Fibroblast of skin of right biceps (primary cell): ENCODE data around the gene STRIT1.
"Not testable (repeated sequence)": the region's sequence is repeated elsewhere in the genome, so short reads cannot be mapped to it uniquely, and the experiment has no call there.

Source experiments
- DNase-seq: peaks from one replicate; pipeline ENCODE4 v3.0.0-alpha.2; 2013

STRIT1 gene

DNA sequence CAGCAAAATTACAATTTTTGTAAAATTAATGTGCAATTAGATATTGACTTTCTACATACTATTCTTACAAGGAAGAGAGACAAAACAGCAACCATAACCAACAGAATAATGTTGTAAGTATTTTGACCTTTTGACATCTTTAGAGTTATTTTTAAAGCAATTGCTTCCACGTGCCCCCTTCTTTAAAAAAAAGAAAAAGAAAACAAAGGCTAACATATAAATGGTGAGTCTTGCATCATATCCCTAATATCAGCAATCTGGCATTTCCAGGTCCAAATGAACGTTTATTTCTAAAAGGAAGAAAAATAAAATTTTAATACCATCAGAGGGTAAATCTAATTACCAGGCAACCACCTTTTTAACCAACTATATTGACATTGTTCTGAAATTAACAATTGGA, 19.3 kb upstream of the STRIT1 start:
- DNase-seq: peak; percentile 36

DNA sequence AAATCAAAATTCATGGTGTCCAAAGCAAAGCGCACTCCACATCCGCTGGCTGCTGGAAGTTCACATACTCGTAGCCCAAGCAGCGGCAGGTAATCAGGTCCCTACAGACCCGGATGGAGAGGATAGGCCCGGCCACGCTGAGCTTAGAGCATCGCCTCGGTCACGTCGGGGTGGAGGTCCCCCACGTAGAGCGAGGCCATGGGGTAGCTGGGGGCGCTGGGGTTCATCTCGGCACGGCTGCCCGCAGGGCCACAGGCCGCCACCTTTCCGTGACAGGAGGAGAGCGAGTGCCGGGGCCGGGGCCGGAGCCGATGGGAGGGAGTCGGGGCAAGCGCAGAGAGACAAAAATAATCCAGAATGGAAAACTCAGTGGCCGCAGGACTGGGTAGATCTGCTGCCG, 16.1 kb upstream of the STRIT1 start:
- DNase-seq: no peak

DNA sequence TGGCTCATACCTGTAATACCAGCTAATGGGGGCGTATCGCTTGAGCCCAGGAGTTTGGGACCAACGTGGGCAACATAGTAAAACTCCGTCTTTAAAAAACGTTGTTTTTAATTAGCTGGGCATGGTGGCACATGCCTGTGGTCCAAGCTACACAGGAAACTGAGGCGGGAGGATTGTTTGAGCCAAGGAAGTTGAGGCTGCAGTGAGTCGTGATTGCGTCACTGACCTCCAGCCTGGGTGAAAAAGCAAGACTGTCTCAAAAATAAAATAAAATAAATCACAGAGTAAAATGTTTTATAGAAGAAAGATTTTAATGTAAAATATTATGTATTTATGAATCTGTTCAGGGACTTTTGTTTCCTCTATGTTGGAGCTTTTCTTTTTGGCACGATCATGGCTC, 15.3 kb upstream of the STRIT1 start:
- DNase-seq: peak; percentile 71

DNA sequence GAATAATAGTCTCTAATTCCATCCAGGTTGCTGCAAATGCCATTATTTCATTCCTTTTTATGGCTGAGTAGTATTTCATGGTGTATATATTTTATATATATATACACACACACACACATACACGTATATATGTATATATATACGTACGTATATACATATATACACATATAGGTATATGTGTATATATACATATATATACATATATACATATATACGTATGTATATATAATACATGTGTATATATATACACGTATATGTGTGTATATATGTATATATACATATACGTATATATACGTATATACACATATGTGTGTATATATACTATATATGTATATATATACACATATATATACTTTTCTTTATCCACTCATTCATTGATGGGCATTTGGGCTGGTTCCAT, 13.7 kb upstream of the STRIT1 start:
- no peak for DNase-seq

DNA sequence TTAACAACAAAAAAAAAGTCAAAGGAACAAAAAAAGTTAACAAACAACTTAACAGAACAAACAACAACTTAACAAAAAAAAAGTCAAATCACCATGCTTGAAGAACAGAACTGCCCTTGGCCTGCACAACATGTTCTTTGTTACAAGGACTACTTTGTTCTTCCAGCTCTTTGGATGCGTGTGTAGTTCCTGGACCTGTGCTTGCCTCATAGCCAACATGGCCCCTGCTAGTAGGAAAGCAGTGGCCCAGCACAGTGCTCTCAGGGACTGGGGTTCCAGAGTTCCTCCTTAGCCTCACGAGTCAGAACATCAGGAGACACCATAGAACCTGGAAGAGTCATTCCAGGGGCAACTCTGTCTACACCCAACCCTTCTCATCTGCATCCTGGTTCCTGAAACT, 10.9 kb upstream of the STRIT1 start:
- no peak for DNase-seq

DNA sequence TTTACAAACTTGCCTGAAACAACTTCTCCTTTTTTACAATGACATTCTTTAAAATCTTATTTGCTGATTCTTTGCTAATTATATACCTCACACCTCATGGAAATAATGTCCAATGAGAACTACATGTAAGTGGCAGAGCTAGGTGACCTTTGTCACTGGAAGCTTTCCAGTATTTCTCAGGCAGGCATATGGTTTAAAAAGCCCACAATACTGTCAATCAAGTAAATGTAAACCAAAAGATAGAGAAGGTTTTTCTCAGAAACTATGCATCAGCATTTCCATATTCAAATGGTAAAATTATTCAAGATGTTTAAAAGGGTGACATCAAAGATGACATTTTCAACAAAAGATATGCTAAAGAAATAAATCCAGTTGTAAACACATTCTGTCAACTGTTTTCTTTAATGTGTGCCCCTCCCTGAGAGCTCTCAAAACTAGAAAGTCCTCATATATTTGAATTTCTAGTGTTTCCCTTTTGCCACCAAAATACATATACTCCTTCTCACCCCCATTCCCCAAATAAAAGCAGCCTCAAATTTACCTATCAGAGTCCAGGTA, 10.1 kb upstream of the STRIT1 start:
- DNase-seq: no peak

DNA sequence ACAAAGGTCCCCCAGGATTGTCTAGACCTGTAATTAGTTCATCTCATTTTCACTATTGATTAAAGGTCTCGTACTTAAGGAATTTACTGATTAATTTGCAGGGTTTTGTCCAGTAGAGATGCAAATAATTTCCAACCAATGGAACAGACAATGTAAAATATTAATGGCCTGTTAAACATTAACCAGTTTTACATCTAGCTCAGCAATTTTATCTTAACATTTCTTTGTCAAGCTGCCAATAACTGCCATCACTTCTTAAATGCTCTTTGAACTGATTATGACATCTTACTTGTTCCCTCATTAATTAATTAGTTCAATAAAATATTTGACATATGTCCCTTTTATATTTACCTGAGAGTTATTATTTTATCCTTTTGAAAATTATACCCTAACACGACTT, 9.4 kb upstream of the STRIT1 start:
- no peak for DNase-seq

DNA sequence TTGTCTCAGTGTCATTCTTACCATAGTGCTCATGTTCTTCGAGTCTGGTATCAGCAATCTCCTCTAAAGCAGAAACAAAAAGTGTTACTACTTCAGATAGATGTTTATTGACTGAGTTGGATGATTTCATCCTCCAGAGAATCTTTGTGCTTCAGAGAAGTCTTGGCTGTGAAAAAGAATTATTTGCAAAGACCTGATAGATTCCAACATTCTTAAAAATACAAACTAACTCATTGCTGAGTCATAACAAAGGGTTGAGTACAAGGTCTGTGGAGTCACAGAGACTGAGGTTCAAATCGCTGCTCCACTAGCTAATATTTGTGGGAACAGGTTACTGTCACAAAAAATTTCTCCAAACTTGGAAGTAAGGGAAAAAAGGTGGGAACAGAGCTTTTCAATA, 9.0 kb upstream of the STRIT1 start:
- peak; percentile 75 for DNase-seq

DNA sequence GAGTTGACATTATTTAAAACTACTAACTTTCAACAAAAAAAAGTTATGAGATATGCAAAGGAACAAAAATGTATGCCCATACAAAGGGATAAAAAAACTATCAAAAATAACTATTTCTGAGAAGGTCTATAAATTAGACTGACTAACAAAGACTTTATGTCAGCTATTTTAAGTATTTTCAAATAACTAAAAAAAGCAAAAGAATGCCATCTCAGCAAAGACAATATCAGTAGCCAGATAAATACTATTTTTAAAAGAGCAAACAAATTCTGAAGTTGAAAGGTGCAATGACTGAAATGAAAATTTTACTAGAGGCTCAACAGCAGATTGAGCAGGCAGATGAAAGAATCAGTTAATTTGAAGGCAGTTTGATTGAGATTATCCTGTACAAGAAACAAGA, 3.6 kb upstream of the STRIT1 start:
- DNase-seq: no peak

DNA sequence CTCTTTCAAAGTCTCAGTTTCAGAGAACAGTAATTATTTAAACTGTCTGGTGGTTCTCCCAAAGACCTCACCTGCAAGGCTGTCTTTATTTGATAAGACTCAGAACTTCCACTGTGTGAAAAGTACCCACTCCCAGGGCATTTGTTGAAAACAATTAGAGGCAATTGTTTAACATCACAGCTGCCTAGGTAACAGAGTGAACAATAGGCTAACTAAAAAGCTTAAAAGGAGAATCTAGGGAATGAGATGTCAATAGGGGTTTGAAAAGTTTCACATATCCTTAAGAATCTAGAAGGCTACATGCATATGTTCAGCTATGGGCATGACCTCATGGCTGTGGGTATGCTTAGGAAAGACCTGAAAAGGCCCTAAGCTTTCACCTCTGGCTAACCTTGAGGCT, 2.9 kb upstream of the STRIT1 start:
- DNase-seq: no peak

DNA sequence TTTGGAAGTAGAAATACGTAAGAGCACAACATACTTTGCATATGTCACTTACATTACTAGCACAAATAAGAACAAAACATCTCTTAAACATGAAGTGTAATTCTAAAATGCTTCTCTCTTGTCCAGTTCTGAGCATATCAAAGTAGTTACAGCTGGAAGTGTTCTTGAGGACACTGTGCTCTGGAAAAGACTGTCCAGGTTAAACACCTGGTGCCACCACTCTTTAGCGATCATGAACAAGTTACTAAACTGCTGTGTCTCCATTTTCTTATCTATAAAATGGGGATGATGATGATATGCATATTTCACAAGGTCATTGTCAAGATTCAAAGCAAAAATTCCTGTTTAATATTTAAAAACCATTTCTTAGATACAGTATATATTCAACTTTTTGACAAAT, 790 bp downstream of the STRIT1 start:
- no peak for DNase-seq

DNA sequence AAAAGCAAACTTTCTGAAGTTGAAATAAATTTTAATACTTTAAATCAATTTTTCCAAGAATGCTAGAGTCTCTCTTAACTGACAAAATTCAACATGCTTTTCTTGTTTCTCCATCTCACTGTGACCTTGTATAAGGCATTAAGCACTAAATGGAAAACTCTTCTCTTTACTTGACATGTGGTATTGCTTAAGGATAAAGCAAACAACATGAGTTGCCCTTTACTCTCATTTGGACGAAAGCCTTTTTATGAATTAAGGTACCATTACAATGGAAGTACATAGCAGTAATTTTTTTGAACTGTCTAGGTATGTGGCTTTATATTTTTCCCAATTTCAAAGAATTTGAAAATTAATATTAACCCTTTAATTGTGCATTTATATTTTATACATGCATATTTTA, 1.4 kb downstream of the STRIT1 start:
- DNase-seq: peak; percentile 15

DNA sequence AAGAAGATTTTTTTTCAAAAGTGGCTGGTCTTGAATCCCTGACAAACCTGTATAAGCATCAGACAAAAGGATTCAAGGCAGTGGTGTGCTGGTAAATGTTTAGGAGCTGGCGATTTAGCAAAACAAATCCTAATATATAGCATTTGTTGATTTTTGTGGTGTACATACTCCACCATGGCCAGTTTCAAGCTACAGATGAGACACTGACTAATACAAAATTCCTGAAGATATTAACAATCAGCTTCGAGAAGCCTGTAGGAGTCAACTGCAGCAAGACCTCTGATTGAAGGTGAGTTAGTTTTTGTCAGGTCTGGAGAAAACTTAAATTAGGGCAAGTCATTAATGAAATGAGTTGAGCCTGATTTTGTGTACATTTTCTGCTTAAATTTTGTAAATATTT, 6.7 kb downstream of the STRIT1 start:
- peak; percentile 52 for DNase-seq

DNA sequence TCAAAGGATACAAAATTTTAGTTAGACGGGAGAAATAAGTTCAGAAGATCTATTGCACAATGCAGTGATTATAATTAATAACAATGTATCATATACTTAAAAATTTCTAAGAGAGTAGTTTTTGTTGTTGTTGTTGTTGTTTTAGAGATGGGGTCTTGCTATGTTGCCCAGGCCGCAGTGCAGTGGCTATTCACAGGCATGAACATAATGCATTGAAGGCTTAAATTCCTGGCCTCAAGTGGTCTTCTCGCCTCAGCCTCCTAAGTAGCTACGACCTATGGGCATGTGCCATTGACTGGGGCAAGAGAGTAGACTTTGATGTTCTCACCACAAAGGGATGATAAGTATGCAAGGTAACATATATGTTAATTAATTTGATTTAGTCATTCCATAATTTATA, 7.5 kb downstream of the STRIT1 start:
- DNase-seq: no peak

DNA sequence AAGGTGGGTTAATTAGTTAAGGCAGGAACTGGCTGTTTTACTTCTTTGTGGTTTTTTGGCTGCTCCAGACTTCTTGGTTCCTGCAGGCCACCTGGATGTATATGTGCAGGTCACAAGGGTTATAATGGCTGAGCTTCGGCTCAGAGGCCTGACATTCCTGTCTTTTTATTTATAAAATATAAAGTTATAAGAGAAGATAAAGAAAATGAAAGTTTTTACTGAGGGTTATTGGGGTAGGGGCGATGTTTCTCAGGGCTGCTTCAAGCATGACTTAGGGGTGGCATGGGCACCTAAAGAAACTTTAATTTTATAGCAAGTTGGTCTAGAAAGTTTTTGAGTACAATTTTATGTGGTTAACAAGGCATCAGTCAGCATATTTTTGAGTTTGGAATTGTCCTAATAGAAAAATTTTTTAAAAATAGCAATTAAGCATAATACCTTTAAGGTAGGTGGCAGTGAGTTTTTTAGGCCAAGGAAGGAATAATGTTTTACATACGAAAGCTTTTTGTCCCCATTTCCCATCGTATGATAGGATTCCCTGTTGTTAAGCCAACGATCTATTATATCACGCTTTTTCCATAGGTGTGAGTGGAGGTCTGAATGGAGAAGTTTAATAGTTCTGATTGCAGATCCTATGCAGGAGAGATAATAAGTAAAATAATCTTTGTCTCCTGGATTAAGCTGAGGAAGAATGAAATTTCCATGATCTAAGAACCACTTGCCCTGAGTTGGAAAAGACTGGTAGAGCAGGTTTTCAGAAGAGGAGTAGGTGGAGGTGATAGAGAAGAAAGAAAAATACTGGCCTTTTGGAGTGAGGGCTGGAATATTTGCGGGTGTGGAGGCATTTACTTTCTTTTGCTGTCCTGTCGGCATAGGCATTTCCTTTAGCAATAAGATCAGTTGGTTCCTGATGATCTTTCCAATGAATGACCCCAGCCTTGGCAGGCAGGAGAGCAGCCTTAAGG, 10.1 kb downstream of the STRIT1 start:
- no peak for DNase-seq

DNA sequence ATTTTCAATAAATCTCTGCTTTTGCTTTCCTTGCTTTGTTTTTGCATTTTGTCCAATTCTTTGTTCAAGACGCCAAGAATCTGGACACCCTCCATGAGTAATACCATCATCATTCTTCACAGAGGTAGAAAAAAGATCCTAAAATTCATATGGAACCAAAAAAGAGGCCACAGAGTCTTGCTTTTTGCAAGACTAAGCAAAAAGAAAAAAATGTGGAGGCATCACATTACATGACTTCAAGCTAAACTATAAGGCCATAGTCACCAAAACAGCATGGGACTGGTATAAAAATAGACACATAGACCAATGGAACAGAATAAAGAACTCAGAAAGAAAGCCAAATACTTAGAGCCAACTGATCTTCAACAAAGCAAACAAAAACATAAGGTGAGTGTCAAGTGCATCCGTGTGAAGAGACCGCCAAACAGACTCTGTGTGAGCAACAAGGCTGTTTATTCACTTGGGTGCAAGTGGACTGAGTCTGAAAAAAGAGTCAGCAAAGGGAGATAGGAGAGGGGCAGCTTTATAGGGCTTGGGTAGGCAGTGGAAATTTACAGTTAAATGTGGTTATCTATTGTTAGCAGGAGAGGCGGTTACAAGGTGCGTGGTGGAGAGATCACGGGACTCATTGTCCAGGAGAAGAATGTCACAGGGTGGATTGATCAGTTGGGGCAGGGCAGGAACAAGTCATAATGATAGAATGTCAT, 10.9 kb downstream of the STRIT1 start:
- peak; percentile 83 for DNase-seq

DNA sequence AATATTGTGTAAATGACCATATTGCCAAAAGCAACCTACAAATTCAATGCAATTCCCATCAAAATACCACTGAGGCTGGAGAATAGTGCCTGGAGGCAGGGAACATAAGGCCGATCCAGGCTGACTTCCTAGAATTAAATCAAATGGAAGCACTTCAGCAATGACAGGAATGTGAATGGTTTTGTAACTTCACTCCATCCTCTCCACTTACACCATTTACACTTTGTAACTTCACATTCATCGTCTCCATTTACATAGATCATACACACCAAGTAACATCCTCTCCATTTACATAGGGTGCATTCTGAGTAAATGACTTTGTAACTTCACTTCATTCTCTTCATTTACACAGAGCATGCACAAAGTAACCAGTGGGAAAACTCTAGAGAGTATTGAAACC, 11.6 kb downstream of the STRIT1 start:
- DNase-seq: peak; percentile 71

DNA sequence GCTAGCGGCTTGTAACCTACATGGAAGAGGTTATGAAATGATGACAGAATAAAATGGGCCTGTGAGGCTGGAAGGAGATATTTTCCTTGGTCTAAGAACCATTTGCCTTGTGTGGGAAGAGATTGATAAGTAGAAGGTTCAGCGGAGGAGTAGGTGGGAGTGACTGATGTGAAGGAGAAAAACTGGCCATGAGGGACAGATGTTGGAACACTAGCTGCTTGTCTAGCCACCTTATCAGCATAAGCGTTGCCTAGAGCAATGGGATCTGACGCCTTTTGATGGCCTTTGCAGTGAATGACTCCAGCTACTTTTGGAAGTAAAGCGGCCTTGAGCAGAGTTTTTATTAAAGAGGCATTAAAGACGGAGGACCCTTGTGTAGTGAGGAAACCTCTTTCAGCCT, 17.4 kb downstream of the STRIT1 start:
- not testable (repeated sequence) for DNase-seq

DNA sequence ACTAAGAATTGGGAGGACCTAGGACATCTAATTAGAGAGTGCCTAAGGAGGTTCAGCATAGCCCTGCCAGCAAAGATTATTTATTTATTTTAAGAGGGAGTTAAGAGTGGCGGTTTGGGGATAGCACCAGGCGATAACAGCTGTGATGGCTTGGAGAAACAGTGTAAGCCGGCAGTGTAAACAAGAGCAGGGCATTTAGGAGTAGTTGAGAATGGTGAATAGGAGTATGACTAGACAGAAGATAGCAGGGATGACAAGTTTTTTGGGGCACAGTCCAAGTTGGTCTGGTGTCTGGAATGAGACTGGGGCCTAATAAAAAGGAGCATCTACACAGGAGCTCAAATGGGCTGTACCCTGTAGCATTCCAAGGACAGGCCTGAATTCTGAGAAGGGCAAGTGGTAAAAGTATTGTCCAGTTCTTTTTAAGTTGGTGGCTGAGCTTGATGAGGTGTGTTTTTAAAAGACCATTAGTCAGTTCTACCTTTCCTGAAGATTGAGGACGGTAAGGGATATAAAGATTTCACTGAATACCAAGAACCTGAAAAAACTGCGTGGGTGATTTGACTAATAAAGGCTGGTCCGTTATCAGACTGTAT, 18.2 kb downstream of the STRIT1 start:
- not testable (repeated sequence) for DNase-seq

DNA sequence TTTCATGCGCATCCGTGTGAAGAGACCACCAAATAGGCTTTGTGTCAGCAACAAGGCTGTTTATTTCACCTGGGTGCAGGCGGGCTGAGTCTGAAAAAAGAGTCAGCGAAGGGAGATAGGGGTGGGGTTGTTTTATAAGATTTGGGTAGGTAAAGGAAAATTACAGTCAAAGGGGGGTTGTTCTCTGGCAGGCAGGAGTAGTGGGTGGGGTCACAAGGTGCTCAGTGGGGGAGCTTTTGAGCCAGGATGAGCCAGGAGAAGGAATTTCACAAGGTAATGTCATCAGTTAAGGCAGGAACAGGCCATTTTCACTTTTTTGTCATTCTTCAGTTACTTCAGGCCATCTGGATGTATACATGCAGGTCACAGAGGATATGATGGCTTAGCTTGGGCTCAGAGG, 19.0 kb downstream of the STRIT1 start:
- not testable (repeated sequence) for DNase-seq

DNA sequence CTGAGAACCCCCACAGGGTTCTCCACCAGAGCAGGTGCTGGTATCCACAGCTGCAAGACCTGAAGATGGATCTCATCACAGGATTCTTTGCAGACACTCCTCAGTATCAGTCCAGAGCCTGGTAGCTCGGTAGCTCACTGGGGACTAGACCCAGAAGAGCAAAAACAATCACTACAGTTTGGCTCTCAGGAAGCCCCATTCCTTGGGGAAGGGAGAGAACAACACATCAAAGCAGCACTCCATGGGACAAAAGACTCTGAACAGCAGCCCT, 22.2 kb downstream of the STRIT1 start:
- no peak for DNase-seq

DNA sequence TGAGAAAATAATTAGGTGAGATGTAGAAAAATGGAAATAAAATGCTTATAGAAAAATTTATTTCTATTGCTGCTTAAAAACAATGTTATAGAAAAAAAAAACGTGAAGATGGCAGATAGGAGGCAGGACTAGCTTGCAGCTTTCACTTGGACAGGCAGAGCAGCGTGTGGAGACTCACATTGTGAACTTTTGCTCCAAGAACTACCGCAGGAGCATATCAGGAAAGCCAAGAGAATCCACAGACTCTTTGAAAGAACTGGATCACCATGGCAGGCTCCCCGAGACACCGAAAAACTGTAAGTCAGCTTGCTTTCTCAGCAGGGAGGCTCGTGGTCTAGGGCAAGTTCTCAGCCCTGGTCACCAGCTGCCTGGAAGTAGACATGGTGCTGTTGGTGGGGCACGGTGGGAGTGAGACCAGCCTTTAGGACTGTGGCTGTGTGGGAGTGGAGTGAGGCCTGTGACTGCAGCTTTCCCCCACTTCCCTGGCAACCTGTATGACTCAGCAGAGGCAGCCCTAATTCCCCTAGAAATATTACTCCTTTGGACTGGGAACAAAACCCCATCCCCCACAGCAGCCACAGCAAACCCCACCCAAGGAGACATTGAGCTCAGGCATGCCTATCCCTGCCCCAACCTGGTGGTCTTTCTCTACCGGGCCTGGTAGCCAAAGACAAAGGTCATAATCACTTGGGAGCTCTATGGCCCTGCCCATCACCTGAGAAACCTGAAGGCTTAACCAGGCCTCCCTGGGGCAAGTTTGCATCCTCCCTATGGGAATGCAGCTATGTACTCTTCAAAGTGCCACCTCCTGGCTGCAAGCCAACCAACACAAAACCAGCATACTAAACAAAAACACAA, 22.8 kb downstream of the STRIT1 start:
- DNase-seq: peak; percentile 31

DNA sequence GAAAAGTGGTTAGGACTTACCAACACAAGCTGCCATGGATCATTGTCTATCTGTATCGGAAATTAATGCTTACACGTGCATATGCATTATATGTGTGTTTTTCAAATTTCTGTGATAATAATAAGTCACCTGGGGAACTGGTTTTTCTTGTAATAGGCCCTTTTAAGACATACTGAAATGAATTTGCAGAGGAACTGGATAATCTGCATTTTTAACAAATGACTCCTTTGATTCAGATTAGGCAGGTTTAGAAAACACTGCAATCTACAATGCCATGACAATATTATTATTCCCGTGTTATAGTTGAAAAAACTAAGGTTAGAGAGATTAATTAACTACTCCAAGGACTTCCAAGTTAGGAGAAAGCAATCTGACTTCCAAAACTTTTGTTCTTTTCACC, 23.4 kb downstream of the STRIT1 start:
- no peak for DNase-seq
